GM12872 (cell line): ENCODE results near the gene ARHGAP15.

Experiments used
- TF ChIP-seq, protein P1 (sequence below): IDR thresholded peaks from 3 replicates; pipeline ENCODE4 v1.5.1; 2011; ENCODE audit warnings: low read depth, mild to moderate bottlenecking, low read length, moderate library complexity; ENCODE audit not compliant: insufficient read depth

Gene ARHGAP15

DNA sequence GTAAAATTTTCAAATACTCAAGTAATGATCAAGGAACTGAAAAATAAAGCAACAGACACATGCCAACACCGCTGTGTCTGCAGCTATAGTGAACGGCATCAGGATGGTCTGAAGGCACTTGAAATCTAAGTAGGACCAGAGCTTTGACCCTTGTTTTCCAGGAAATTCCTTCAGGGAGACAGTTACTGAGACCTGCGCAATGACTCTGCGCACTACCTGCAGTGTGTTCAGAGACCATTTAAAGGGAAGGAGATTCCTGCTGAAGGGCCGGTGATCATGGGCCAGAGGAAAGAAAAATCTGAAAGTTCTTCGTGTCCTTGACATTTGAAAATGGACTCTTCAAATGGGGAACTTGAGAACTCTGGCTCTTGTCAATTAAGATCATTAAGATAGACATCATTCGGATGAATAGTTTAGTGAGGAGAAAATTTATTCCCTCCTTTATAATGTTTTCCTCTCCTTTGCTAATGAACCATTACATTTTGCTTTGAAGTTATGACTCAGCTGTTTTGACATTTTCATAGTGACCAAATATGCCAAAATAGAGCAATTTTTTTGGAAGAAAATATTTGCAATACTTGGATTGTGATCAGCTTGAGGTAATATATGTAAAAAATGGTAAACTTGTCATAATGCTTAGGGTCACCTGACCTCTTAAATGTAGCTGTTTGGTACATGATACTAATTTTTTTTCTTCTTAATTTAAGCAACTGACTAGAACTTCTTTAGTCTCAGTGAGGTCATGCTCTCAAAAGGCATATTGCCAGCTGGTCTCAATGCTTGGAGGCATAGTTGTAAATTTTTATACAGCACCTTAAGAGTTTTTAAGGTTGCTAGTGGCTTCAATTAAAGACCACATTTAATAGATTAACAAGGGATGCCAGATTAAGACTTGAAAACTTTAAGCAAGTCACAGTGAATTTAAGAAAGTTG, 329.3 kb downstream of the ARHGAP15 start:
- TF ChIP-seq, protein P1, sequence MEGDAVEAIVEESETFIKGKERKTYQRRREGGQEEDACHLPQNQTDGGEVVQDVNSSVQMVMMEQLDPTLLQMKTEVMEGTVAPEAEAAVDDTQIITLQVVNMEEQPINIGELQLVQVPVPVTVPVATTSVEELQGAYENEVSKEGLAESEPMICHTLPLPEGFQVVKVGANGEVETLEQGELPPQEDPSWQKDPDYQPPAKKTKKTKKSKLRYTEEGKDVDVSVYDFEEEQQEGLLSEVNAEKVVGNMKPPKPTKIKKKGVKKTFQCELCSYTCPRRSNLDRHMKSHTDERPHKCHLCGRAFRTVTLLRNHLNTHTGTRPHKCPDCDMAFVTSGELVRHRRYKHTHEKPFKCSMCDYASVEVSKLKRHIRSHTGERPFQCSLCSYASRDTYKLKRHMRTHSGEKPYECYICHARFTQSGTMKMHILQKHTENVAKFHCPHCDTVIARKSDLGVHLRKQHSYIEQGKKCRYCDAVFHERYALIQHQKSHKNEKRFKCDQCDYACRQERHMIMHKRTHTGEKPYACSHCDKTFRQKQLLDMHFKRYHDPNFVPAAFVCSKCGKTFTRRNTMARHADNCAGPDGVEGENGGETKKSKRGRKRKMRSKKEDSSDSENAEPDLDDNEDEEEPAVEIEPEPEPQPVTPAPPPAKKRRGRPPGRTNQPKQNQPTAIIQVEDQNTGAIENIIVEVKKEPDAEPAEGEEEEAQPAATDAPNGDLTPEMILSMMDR: no peak

DNA sequence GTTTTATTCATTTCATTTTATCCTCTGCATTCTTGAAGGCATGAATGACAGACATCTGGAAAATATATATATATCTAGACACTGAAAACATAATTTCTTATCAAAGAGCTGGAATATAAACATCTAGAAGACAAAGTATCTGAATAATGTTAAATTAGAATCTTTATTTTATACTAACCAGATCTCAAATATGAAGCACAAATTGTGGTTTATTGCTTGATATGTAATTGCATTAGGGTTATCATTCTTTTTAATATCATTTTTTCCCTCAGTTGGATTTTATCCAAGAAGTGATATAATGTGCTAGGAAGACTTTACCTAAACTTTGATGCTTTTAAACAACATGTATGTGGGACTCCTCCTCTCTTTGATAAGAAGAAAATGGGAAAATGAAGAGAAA, 331.2 kb downstream of the ARHGAP15 start:
- TF ChIP-seq, protein P1: no peak

- TF ChIP-seq, protein P1: no peak
Measured at GRCh38 chr2:143463719-143464118, 334.5 kb downstream of the ARHGAP15 start.

DNA sequence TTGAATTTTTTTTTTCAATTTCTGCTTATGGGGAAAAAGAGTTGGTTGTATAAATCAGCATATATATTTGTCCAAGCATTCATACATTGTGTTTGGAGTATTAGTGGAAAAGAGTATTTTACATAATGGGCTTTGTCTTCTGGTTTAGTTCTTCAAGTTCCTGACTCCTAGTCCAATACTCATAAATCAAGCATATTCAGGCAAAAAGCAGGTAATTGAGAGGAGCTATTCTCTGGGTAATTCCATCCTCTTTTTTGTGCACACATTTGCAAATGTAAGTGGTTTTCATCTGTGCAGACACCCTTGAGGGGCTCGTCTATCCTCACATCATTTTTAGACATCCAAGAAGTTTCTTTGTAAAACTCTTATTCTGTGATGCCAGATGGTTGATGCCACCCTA, 337.2 kb downstream of the ARHGAP15 start:
- TF ChIP-seq, protein P1: no peak

DNA sequence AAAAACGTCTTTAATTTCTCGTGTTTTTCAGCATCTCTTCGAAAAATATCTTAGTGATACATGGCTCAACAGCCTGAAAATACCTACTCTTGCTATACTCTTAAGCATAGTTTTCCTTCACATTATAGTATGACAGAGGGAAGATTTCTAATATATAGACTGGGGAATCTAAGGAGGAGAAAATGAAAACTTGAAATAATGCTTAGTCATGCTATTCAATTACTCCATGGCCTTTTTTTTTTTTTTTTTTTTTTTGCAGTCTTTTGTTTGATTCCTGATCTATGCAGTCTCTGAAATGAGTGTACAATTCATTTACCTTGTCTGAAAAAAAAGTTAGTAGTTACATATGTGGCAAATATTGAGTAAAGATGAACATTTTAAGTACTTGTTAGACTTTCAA, 337.8 kb downstream of the ARHGAP15 start:
- TF ChIP-seq, protein P1: no peak

DNA sequence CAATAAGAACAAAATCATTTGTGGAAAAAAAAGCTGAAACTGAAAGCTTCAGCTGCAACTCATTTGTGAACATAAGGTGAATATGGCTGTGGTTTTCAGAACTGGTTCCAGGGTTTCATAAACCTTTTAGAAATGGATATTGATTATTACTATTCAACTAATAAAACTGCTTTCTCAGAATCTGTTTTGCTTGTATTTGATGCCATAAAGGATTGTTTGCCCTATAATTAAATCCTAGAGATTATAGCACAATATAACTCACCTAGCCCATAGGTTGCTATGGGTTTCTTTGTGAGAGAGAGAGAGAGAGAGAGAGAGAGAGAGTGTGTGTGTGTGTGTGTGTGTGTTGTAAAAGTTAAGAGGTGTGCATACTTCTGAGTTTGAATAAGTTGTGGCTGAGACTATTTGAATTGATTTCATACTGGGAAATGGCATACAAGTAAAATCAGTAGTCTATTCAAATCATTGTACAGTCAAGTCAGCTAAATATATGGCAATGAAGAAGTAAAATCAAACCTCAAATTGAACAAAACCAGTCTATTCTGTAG, 339.2 kb downstream of the ARHGAP15 start:
- TF ChIP-seq, protein P1: no peak

GRCh38 chr2:143469323-143469722, 340.1 kb downstream of the ARHGAP15 start:
- TF ChIP-seq, protein P1: no peak
